ENCODE results near the gene MORC3. TPM values are rescaled to one million over a fixed set of nuclear protein-coding genes. Genes with fewer than 3 reads are reported as not detected.

MORC3 gene
- total and polyA plus RNA-seq, 2 donors (not counting 1 experiment from before 2014, with no cell fraction given) = 44.9 to 104 TPM

DNA sequence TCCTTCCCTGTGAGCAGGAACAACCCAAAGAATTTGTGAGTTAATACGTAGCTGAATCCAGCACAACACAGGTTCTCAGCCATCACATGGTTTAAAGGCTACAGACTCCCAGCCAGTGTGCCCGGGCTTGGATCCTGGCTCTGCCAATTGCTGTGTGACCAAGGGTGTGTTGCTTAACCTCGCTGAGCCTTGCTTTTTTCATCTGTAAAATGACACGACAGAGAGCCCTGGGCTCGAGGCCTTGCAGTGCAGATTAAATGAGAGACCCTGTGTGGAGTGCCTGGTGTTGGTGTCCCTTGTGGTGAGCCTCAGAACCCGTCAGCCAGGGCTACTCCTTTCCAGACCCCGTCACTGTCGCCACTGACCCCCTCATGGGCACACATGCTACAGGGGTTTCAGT, 104.6 kb downstream of the MORC3 start:
- H3K4me1 ChIP-seq (ENCODE audit: control insufficient read depth in 2 of 2, insufficient read depth in 2 of 2, low read length in 2 of 2) = peaks cover under 1 to 1% of the 10 kb centered on the region in 2 donors
- H3K79me2 ChIP-seq (ENCODE audit: control insufficient read depth, insufficient read depth, low read length) = no peaks in the 10 kb centered on the region
- DNase-seq = no peak
- H3K27ac ChIP-seq (ENCODE audit: low read length in 2 of 2) = no peak overlapping the region
- H3K4me3 ChIP-seq (ENCODE audit: control extremely low read depth in 1 of 5, extremely low read depth in 1 of 5, insufficient read depth in 1 of 5, low read depth in 2 of 5, low read length in 4 of 5) = no peak overlapping the region
- Mint-ChIP-seq H3K9me3 (ENCODE audit: insufficient read depth) (no peaks in the 10 kb centered on the region), H3K4me3 (no peak overlapping the region), H3K27ac (no peak overlapping the region), H3K27me3 (peaks cover 5% of the 10 kb centered on the region), H3K4me1 (peaks cover 7% of the 10 kb centered on the region)
- ChIA-PET CTCF (interaction anchor here (0.7 to 1.1 kb wide), 2 partner anchors 25 to 205 kb away, joined by 3 read pairs; no protein-coding TSS in a partner anchor), POLR2A (no interaction called here)
- peaks cover 0 to 4% (median 0%) of the 10 kb centered on the region in 4 experiments for H3K27me3 ChIP-seq (replicated peaks in 1 of 4; ENCODE audit: control extremely low read depth in 1 of 4, control insufficient read depth in 3 of 4, insufficient read depth in 4 of 4, low read length in 3 of 4)
- H3K9me3 ChIP-seq (ENCODE audit: control extremely low read depth in 1 of 3, control insufficient read depth in 2 of 3, insufficient read depth in 1 of 3, low read length in 2 of 3) = no peaks in the 10 kb centered on the region
- H2AFZ ChIP-seq (ENCODE audit: insufficient read depth, low read depth, low read length, poor library complexity, severe bottlenecking) = no peak overlapping the region
- no peak for ATAC-seq (ENCODE audit: low read depth)
- WGBS (ENCODE audit: insufficient coverage) = 94% methylated on average over 5 of the region's 8 CpGs
- no peaks in the 10 kb centered on the region for H4K20me1 ChIP-seq (ENCODE audit: control insufficient read depth, insufficient read depth, low read length, poor library complexity, severe bottlenecking)
- no peak overlapping the region for H3K9ac ChIP-seq (ENCODE audit: low read length)
- intact Hi-C loops (cut with micrococcal nuclease) = no loop called here
- TF ChIP-seq EZH2 (IDR thresholded peaks at IDR 0.05; ENCODE audit: borderline replicate concordance, insufficient read depth, low read depth, low read length, poor library complexity, severe bottlenecking) = no peak
- TF ChIP-seq, protein P1, sequence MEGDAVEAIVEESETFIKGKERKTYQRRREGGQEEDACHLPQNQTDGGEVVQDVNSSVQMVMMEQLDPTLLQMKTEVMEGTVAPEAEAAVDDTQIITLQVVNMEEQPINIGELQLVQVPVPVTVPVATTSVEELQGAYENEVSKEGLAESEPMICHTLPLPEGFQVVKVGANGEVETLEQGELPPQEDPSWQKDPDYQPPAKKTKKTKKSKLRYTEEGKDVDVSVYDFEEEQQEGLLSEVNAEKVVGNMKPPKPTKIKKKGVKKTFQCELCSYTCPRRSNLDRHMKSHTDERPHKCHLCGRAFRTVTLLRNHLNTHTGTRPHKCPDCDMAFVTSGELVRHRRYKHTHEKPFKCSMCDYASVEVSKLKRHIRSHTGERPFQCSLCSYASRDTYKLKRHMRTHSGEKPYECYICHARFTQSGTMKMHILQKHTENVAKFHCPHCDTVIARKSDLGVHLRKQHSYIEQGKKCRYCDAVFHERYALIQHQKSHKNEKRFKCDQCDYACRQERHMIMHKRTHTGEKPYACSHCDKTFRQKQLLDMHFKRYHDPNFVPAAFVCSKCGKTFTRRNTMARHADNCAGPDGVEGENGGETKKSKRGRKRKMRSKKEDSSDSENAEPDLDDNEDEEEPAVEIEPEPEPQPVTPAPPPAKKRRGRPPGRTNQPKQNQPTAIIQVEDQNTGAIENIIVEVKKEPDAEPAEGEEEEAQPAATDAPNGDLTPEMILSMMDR (IDR thresholded peaks at IDR 0.05) = no peak
- H3K36me3 ChIP-seq (replicated peaks in 1 of 2; ENCODE audit: control extremely low read depth in 1 of 2, control insufficient read depth in 1 of 2, extremely low read depth in 1 of 2, insufficient read depth in 2 of 2, low read length in 1 of 2) = no peaks in the 10 kb centered on the region
- H3K4me2 ChIP-seq (replicated peaks; ENCODE audit: low read depth, low read length, poor library complexity, severe bottlenecking) = no peak overlapping the region

DNA sequence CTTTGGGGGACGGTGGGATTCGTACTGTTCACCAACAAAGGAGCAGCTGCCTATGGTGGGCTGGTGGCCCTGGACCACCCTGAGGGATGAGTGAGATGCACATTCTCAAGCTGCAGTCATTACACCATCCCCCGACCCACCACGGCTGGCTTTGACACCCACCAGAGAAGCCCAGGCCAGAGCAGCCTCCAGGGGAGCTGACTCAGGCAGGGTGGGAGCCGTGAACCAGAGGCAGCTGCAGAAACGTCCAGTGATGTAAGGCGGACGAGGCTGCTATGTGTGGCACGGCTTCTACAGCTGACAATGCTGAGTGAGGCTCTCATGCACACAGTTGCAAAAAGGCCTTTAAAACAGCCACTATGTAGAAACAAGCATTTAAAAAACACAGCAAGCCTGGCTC, 105.3 kb downstream of the MORC3 start:
- H3K9ac ChIP-seq (ENCODE audit: low read length) = no peak overlapping the region
- intact Hi-C loops (cut with micrococcal nuclease) = no loop called here
- ChIA-PET CTCF (interaction anchor here (0.7 kb wide), 1 partner anchor 206 kb away, joined by 3 read pairs; no protein-coding TSS in a partner anchor), POLR2A (no interaction called here)
- WGBS (ENCODE audit: insufficient coverage) = 98% methylated on average over 8 of the region's 9 CpGs
- H3K27me3 ChIP-seq (replicated peaks in 1 of 4; ENCODE audit: control extremely low read depth in 1 of 4, control insufficient read depth in 3 of 4, insufficient read depth in 4 of 4, low read length in 3 of 4) = peaks cover 0 to 9% (median 0%) of the 10 kb centered on the region in 4 experiments
- H3K79me2 ChIP-seq (ENCODE audit: control insufficient read depth, insufficient read depth, low read length) = no peaks in the 10 kb centered on the region
- TF ChIP-seq, protein P1 (IDR thresholded peaks at IDR 0.05) = no peak
- no peak for TF ChIP-seq EZH2 (IDR thresholded peaks at IDR 0.05; ENCODE audit: borderline replicate concordance, insufficient read depth, low read depth, low read length, poor library complexity, severe bottlenecking)
- H3K27ac ChIP-seq (ENCODE audit: low read length in 2 of 2) = no peak overlapping the region
- no peak overlapping the region for H3K4me3 Mint-ChIP-seq
- no peak overlapping the region for H3K4me2 ChIP-seq (replicated peaks; ENCODE audit: low read depth, low read length, poor library complexity, severe bottlenecking)
- H3K27me3 Mint-ChIP-seq = peaks cover 7% of the 10 kb centered on the region
- no peak overlapping the region for H2AFZ ChIP-seq (ENCODE audit: insufficient read depth, low read depth, low read length, poor library complexity, severe bottlenecking)
- no peaks in the 10 kb centered on the region for H4K20me1 ChIP-seq (ENCODE audit: control insufficient read depth, insufficient read depth, low read length, poor library complexity, severe bottlenecking)
- peaks cover 8% of the 10 kb centered on the region in 2 donors for H3K4me1 ChIP-seq (ENCODE audit: control insufficient read depth in 2 of 2, insufficient read depth in 2 of 2, low read length in 2 of 2)
- no peaks in the 10 kb centered on the region for H3K36me3 ChIP-seq (replicated peaks in 1 of 2; ENCODE audit: control extremely low read depth in 1 of 2, control insufficient read depth in 1 of 2, extremely low read depth in 1 of 2, insufficient read depth in 2 of 2, low read length in 1 of 2)
- no peak overlapping the region for H3K4me3 ChIP-seq (ENCODE audit: control extremely low read depth in 1 of 5, extremely low read depth in 1 of 5, insufficient read depth in 1 of 5, low read depth in 2 of 5, low read length in 4 of 5)
- no peaks in the 10 kb centered on the region for H3K9me3 Mint-ChIP-seq (ENCODE audit: insufficient read depth)
- H3K4me1 Mint-ChIP-seq = peaks cover 13% of the 10 kb centered on the region
- H3K27ac Mint-ChIP-seq = no peak overlapping the region
- H3K9me3 ChIP-seq (ENCODE audit: control extremely low read depth in 1 of 3, control insufficient read depth in 2 of 3, insufficient read depth in 1 of 3, low read length in 2 of 3) = no peaks in the 10 kb centered on the region
- no peak for ATAC-seq (ENCODE audit: low read depth)
- DNase-seq = no peak

Small RNA genes within 50 kb of the gene (small RNA-seq; reads per million reads assigned to genes)
- not detected for gene ATP5MFP1 (ENCODE audit: insufficient read length, low read depth, low replicate concordance)

Other genes starting within 250 kb of the MORC3 start
- gene CBR3, start 185.1 kb upstream of the MORC3 start, total RNA-seq = 11.1 and 11.3 TPM in 2 replicates
- 1.0 and 1.9 TPM in 2 replicates for gene CBR3, start 185.1 kb upstream of the MORC3 start, polyA plus RNA-seq
- 44.2 and 44.4 TPM in 2 replicates for gene DOP1B, start 163.4 kb upstream of the MORC3 start, total RNA-seq
- 31.3 and 37.2 TPM in 2 replicates for gene DOP1B, start 163.4 kb upstream of the MORC3 start, polyA plus RNA-seq
- 1.9 and 2.2 TPM in 2 replicates for gene CHAF1B, start 65.2 kb downstream of the MORC3 start, total RNA-seq
- gene CHAF1B, start 65.2 kb downstream of the MORC3 start, polyA plus RNA-seq = 0.72 and 1.1 TPM in 2 replicates
- gene CLDN14, start 159.9 kb downstream of the MORC3 start, total RNA-seq = 0.39 TPM in 1 of 2 replicates, not detected in the other
- gene CLDN14, start 159.9 kb downstream of the MORC3 start, polyA plus RNA-seq = not detected in 2 replicates

Data from B cell (primary cell).